Loucy (cell line): ENCODE results near the gene SERPINA5.

Source experiments
- H2AFZ ChIP-seq: fragments of 200-600 bp; sonication (generic); 2 replicates; pipeline ENCODE4 v1.6.0; 2016; ENCODE audit warnings: antibody characterized with exemption, mild to moderate bottlenecking, low read length, moderate library complexity
- H3F3A ChIP-seq: fragments of 200-600 bp; 2 replicates; pipeline ENCODE4 v1.6.0; 2016; ENCODE audit warnings: antibody characterized with exemption, low read depth, mild to moderate bottlenecking
- H3K27me3 ChIP-seq: fragments of 200-600 bp; sonication (generic); 2 replicates; pipeline ENCODE4 v1.6.1; 2014; ENCODE audit warnings: low read length, mild to moderate bottlenecking; ENCODE audit not compliant: insufficient read depth, poor library complexity, severe bottlenecking
- H3K36me3 ChIP-seq: fragments of 200-600 bp; sonication (generic); 2 replicates; pipeline ENCODE4 v1.6.1; 2016; ENCODE audit warnings: low read length; ENCODE audit not compliant: insufficient read depth
- H3K4me1 ChIP-seq: fragments of 200-600 bp; sonication (generic); 2 replicates; pipeline ENCODE4 v1.5.1; 2014; ENCODE audit warnings: low read length, mild to moderate bottlenecking; ENCODE audit not compliant: insufficient read depth, poor library complexity, severe bottlenecking
- H3K4me2 ChIP-seq: fragments of 200-600 bp; sonication (generic); 2 replicates; pipeline ENCODE4 v1.6.0; 2014; ENCODE audit warnings: antibody characterized with exemption, low read length, low read depth, mild to moderate bottlenecking; ENCODE audit not compliant: poor library complexity, severe bottlenecking
- H3K4me3 ChIP-seq: fragments of 200-600 bp; sonication (generic); 2 replicates; pipeline ENCODE4 v1.5.1; 2014; ENCODE audit warnings: low read length, mild to moderate bottlenecking, mixed read lengths; ENCODE audit not compliant: poor library complexity, severe bottlenecking
- H3K79me2 ChIP-seq: fragments of 200-600 bp; sonication (generic); 2 replicates; pipeline ENCODE4 v1.6.1; 2014; ENCODE audit warnings: low read length; ENCODE audit not compliant: insufficient read depth
- H3K9ac ChIP-seq: fragments of 200-600 bp; sonication (generic); 2 replicates; pipeline ENCODE4 v1.6.0; 2014; ENCODE audit warnings: mild to moderate bottlenecking, low read depth, low read length, moderate library complexity; ENCODE audit not compliant: poor library complexity, severe bottlenecking
- H3K9me2 ChIP-seq: fragments of 200-600 bp; sonication (generic); replicated peaks from 2 replicates; pipeline ENCODE4 v1.6.1; 2016; ENCODE audit warnings: low read depth, low read length, mixed read lengths
- H3K9me3 ChIP-seq: fragments of 200-600 bp; sonication (generic); 2 replicates; pipeline ENCODE4 v1.6.1; 2014; ENCODE audit warnings: mild to moderate bottlenecking, antibody characterized with exemption, low read length, low read depth; ENCODE audit not compliant: insufficient read depth
- H4K20me1 ChIP-seq: fragments of 200-600 bp; sonication (generic); 2 replicates; pipeline ENCODE4 v1.6.0; 2014; ENCODE audit warnings: antibody characterized with exemption, low read length, mild to moderate bottlenecking; ENCODE audit not compliant: insufficient read depth, poor library complexity, severe bottlenecking
- EZH2phosphoT487 ChIP-seq: fragments of 200-600 bp; IDR thresholded peaks from 2 replicates; pipeline ENCODE4 v1.6.1; 2018; ENCODE audit warnings: antibody characterized with exemption, mild to moderate bottlenecking, moderate library complexity, borderline replicate concordance
- TF ChIP-seq, protein P1 (sequence below): fragments of 200-600 bp; sonication (generic); conservative IDR thresholded peaks from 2 replicates; pipeline ENCODE4 v1.5.1; 2014; ENCODE audit warnings: mild to moderate bottlenecking, antibody characterized with exemption, low read length

Gene SERPINA5

DNA sequence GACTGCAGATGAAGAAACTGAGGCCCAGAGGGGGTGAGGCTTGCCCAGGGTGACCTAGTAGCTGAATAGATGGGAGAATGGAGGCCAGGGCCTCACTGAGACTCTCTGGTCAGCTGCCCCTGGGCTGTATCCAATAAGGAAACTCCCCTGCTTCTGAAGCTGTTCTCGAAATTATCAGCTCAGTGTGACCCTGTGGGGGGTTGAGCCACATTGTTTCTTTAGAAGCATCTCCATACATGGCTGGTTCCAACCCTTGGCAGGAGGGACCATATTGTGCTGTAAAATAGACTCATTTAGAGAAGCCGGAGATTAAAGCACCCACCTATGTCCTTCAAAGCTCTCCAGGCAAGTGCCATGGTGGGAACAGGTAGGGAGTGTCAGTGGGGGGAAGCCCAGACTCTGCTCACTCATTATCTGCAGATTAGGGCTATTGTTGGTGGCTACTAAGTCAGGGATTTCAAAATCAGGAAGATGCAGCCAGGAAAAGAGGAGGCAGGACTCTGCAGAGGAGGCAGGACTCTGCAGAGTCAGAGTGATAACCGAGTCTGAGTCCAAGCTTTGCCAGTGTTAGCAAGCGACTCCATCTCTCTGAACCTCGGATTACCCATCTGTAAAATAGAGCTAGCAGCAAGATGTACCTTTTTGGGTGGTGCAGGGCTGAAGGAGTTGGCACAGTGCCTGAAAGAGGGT, 3.5 kb downstream of the SERPINA5 start:
- no peaks in the 10 kb centered on the region for H3F3A ChIP-seq
- no peak overlapping the region for H3K4me2 ChIP-seq
- H3K27me3 ChIP-seq: no peaks in the 10 kb centered on the region
- no peak overlapping the region for H3K4me3 ChIP-seq
- TF ChIP-seq, protein P1, sequence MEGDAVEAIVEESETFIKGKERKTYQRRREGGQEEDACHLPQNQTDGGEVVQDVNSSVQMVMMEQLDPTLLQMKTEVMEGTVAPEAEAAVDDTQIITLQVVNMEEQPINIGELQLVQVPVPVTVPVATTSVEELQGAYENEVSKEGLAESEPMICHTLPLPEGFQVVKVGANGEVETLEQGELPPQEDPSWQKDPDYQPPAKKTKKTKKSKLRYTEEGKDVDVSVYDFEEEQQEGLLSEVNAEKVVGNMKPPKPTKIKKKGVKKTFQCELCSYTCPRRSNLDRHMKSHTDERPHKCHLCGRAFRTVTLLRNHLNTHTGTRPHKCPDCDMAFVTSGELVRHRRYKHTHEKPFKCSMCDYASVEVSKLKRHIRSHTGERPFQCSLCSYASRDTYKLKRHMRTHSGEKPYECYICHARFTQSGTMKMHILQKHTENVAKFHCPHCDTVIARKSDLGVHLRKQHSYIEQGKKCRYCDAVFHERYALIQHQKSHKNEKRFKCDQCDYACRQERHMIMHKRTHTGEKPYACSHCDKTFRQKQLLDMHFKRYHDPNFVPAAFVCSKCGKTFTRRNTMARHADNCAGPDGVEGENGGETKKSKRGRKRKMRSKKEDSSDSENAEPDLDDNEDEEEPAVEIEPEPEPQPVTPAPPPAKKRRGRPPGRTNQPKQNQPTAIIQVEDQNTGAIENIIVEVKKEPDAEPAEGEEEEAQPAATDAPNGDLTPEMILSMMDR: no peak
- no peak for TF ChIP-seq EZH2phosphoT487
- no peaks in the 10 kb centered on the region for H3K36me3 ChIP-seq
- no peak overlapping the region for H2AFZ ChIP-seq
- H3K4me1 ChIP-seq: no peaks in the 10 kb centered on the region
- H3K9me2 ChIP-seq: no peaks in the 10 kb centered on the region
- H4K20me1 ChIP-seq: no peaks in the 10 kb centered on the region
- H3K79me2 ChIP-seq: no peaks in the 10 kb centered on the region
- H3K9ac ChIP-seq: no peak overlapping the region
- H3K9me3 ChIP-seq: no peaks in the 10 kb centered on the region; the same call in 1 of the 2 replicates

GRCh38 chr14:94586635-94587034, 5.4 kb downstream of the SERPINA5 start:
- no peaks in the 10 kb centered on the region for H3K4me1 ChIP-seq
- no peak overlapping the region for H3K4me2 ChIP-seq
- H3K9me2 ChIP-seq: no peaks in the 10 kb centered on the region
- H3F3A ChIP-seq: no peaks in the 10 kb centered on the region
- H2AFZ ChIP-seq: no peak overlapping the region
- H3K4me3 ChIP-seq: no peak overlapping the region
- TF ChIP-seq, protein P1: no peak
- no peak for TF ChIP-seq EZH2phosphoT487
- H3K36me3 ChIP-seq: no peaks in the 10 kb centered on the region
- H4K20me1 ChIP-seq: no peaks in the 10 kb centered on the region
- H3K27me3 ChIP-seq: no peaks in the 10 kb centered on the region
- no peaks in the 10 kb centered on the region for H3K79me2 ChIP-seq
- no peak overlapping the region for H3K9ac ChIP-seq
- H3K9me3 ChIP-seq: no peaks in the 10 kb centered on the region; the same call in 1 of the 2 replicates

DNA sequence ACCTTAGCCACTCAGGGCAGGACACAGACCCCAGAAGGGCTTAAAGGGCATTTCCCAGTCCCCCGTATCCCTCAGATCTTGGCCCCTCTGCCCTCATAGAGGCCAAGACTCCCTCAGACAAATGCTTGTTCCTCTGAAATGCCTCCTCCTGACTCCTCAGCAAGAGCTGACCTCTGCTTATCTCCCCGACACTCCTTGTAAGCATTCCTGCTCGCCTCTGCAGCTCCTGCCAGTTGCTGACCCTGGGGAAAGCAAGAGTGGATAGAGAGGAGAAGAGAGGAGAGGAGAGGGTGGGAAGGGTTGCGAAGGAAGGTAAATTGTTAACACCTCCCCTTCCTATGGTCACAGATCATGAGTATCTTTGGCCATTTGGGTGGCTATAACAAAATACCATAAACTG, 7.1 kb downstream of the SERPINA5 start:
- no peak overlapping the region for H2AFZ ChIP-seq
- H3K9me2 ChIP-seq: no peaks in the 10 kb centered on the region
- H3K36me3 ChIP-seq: no peaks in the 10 kb centered on the region
- no peaks in the 10 kb centered on the region; the same call in 1 of the 2 replicates for H3K9me3 ChIP-seq
- H3K4me2 ChIP-seq: no peak overlapping the region
- TF ChIP-seq, protein P1: no peak
- TF ChIP-seq EZH2phosphoT487: no peak
- H3K4me3 ChIP-seq: no peak overlapping the region
- H3F3A ChIP-seq: no peaks in the 10 kb centered on the region
- no peaks in the 10 kb centered on the region for H3K4me1 ChIP-seq
- H3K79me2 ChIP-seq: no peaks in the 10 kb centered on the region
- no peaks in the 10 kb centered on the region for H3K27me3 ChIP-seq
- no peaks in the 10 kb centered on the region for H4K20me1 ChIP-seq
- no peak overlapping the region for H3K9ac ChIP-seq
